ENCODE results near the gene TNN. TPM values are rescaled to one million over a fixed set of nuclear protein-coding genes. Genes with fewer than 3 reads are reported as not detected.

Gene TNN
- total and polyA plus RNA-seq, 10 of the 15 experiments (the other 5 are each of a cell fraction or from before 2014, with no cell fraction given): 0.05 to 0.17 (median 0.11) TPM

DNA sequence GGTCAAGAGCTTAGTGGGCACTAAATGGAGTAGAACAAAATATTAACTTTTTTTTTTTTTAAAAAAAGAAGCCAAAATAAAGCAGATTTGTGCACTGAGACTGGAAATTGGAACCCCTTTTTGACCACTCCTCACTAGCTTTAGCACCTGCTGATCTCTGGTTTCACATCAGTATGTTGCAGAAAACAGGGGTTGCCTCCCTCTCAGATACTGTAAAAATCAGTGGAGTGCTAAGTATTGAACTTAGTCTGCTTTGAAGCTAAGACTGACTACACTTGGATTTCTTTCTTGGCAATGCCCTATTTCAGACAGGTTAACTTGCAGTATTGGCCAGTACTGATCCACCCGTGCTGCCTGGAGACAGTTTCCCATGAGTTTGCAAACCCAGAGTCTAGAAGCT, 127.6 kb downstream of the TNN start (continued):
- TF ChIP-seq, protein P1, sequence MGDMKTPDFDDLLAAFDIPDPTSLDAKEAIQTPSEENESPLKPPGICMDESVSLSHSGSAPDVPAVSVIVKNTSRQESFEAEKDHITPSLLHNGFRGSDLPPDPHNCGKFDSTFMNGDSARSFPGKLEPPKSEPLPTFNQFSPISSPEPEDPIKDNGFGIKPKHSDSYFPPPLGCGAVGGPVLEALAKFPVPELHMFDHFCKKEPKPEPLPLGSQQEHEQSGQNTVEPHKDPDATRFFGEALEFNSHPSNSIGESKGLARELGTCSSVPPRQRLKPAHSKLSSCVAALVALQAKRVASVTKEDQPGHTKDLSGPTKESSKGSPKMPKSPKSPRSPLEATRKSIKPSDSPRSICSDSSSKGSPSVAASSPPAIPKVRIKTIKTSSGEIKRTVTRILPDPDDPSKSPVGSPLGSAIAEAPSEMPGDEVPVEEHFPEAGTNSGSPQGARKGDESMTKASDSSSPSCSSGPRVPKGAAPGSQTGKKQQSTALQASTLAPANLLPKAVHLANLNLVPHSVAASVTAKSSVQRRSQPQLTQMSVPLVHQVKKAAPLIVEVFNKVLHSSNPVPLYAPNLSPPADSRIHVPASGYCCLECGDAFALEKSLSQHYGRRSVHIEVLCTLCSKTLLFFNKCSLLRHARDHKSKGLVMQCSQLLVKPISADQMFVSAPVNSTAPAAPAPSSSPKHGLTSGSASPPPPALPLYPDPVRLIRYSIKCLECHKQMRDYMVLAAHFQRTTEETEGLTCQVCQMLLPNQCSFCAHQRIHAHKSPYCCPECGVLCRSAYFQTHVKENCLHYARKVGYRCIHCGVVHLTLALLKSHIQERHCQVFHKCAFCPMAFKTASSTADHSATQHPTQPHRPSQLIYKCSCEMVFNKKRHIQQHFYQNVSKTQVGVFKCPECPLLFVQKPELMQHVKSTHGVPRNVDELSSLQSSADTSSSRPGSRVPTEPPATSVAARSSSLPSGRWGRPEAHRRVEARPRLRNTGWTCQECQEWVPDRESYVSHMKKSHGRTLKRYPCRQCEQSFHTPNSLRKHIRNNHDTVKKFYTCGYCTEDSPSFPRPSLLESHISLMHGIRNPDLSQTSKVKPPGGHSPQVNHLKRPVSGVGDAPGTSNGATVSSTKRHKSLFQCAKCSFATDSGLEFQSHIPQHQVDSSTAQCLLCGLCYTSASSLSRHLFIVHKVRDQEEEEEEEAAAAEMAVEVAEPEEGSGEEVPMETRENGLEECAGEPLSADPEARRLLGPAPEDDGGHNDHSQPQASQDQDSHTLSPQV (IDR thresholded peaks at IDR 0.05): no peak

DNA sequence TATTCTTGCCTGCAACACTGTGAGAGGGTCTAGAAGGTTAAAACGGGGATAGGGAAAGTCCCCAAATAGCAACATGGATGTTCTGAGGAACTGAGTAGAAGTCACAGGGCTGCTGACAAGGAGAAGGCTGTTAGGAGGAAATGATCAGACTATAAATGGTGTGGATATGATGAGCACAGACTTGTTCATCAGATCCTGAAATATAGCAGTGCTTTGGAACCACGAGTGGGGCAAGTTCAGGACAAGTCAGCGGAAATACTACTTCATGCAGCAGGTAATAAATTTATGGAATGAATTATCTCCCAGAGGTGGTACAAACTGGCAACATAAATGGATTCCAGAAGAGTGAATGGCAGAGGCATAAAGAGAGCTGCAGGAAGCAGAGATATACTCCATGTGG, 128.2 kb downstream of the TNN start:
- Histone ChIP-seq H3K4me1 (ENCODE audit: control insufficient read depth, insufficient read depth, low read length) (peaks cover 16% of the 10 kb centered on the region), H3K27ac (ENCODE audit: control insufficient read depth, insufficient read depth) (no peak overlapping the region), H3K79me2 (ENCODE audit: control insufficient read depth, insufficient read depth, low read length) (peaks cover 14% of the 10 kb centered on the region), H4K20me1 (ENCODE audit: control insufficient read depth, insufficient read depth) (no peaks in the 10 kb centered on the region), H2AFZ (ENCODE audit: control insufficient read depth, low read depth, low read length) (no peak overlapping the region), H3K4me3 (no peak overlapping the region; the same call in 1 of the 2 replicates), H3K9ac (ENCODE audit: control insufficient read depth, insufficient read depth, low read length) (no peak overlapping the region), H3K9me3 (replicated peaks; ENCODE audit: control insufficient read depth, insufficient read depth, low read length) (no peaks in the 10 kb centered on the region), H3K27me3 (replicated peaks in 1 of 2; ENCODE audit: control insufficient read depth in 2 of 2, insufficient read depth in 2 of 2, low read length in 1 of 2) (no peaks in the 10 kb centered on the region), H3K4me2 (ENCODE audit: control insufficient read depth, insufficient read depth) (peak overlapping the region; percentile 38), H3K36me3 (ENCODE audit: control insufficient read depth in 2 of 2, insufficient read depth in 2 of 2, low read length in 1 of 2) (no peaks in the 10 kb centered on the region)
- ChIA-PET SMC1A (ENCODE audit: uncharacterized antibody, unreplicated experiment) (interaction anchor here (0.8 to 2.7 kb wide), 10 partner anchors 10 to 123 kb away, joined by 3 to 14 read pairs (median 4); no protein-coding TSS in a partner anchor), CTCF (interaction anchor here (0.7 to 3.5 kb wide), 8 partner anchors 16 to 53 kb away, joined by 3 to 16 read pairs (median 4); no protein-coding TSS in a partner anchor), POLR2A (interaction anchor here (1.3 to 3.0 kb wide), 3 partner anchors 8 to 16 kb away, joined by 4 to 11 read pairs (median 7); no protein-coding TSS in a partner anchor), RAD21 (ENCODE audit: unreplicated experiment) (interaction anchor here (1.1 to 2.6 kb wide), 4 partner anchors 11 to 123 kb away, joined by 3 to 15 read pairs (median 4); no protein-coding TSS in a partner anchor)
- DNase-seq (ENCODE audit: low read depth, low spot score) (no peak), FAIRE-seq (no peak), ATAC-seq (no peak)
- 44% methylated on average over 3 of the region's 3 CpGs for WGBS (ENCODE audit: insufficient coverage, insufficient replicate concordance, low lambda C conversion rate, missing lambda C conversion rate)
- intact Hi-C loops (cut with micrococcal nuclease; ENCODE audit: unreplicated experiment): no loop called here
- TF ChIP-seq SIX5 (IDR thresholded peaks at IDR 0.05; ENCODE audit: low read depth, low read length, severe bottlenecking) (no peak), SPI1 (IDR thresholded peaks at IDR 0.05; ENCODE audit: borderline replicate concordance, insufficient read depth, low read depth, low read length) (peak; percentile 55; the same call in 1 of the 2 replicates)
- BruUV-seq (replicated peaks): no TSS peak
- in situ Hi-C loops (cut with MboI): no loop called here

Data from GM12878 (cell line).